Transverse colon (tissue), 3 donors: Measurements from ENCODE around the gene KRT8.

ENCODE experiments used
- CTCF ChIP-seq, 5 experiments: fragments of 200-600 bp in 3 of 5; fragments of 450-650 bp in 2 of 5; sonication (generic) in 3 of 5; IDR thresholded peaks; 1 replicate in 2 of 5; 2 replicates in 3 of 5; pipeline ENCODE4 v1.5.1; 2016 to 2017; ENCODE audit warnings: antibody characterized with exemption in 5 of 5, inconsistent platforms in 3 of 5, mild to moderate bottlenecking in 2 of 5, moderate library complexity in 1 of 5
- POLR2A ChIP-seq: fragments of 450-650 bp; IDR thresholded peaks from one replicate; pipeline ENCODE4 v1.6.1; 2016; ENCODE audit warnings: antibody characterized with exemption, mild to moderate bottlenecking, moderate library complexity

DNA sequence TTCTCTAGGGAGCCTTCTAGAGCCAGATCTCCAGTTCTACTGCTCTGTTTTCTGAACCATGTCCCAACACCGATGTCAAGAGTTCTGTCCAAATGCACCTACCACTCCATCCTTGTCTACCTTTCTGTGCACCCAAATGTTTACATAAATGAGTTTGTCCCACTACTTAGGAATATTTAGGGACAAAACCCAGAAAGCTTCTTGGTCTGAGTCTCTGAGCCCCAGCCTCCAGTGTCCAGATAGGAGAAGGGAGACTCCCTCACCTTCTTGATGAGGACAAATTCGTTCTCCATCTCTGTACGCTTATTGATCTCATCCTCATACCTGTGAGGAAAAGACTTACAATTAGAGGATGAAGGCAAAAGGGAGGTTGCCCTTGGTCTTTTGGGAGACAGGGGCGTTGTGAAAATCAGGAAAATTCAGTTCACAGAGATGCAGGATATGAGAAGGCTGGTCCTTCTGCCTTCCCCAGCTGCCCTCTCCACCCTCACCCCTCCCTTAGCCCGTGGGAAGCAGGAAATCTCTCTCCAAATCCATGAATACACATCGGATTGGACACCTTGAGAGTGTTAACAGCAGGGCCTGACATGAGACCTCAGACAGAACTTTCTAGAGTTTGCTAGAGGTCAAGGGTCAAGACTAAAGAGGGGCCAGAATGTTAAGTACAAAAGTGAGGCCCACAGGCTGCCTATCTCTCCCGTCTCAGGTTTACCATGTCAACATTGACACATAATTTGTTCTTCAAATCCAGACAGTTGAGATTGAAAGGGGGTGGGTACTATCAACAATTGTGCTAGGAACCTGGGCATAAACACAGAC lies 3.8 kb downstream of the KRT8 start:
- TF ChIP-seq CTCF (IDR thresholded peaks at IDR 0.05) (no peak), POLR2A (peak; percentile 6)
